Endothelial cell of umbilical vein (primary cell): ENCODE measurements around the gene RASL10B. TPM values are rescaled to one million over a fixed set of nuclear protein-coding genes. Genes with fewer than 3 reads are reported as not detected.

Experiments
- BruUV-seq: library from RNA; stranded (reverse); fragments of 400-500 nt; replicated peaks from 2 replicates; lab custom pipeline; 2021; lab: Mats Ljungman, UMichigan
- CTCF ChIA-PET: fragments of 300-600, 350-600 bp; sonication (Branson Sonifier 250); formaldehyde crosslinking; loops from one replicate; lab custom pipeline; 2021; ENCODE audit warnings: antibody characterized with exemption, inconsistent platforms; lab: Charles Lee
- POLR2A ChIA-PET: fragments of 300-600, 350-600 bp; sonication (Branson Sonifier 250); formaldehyde crosslinking; loops from one replicate; lab custom pipeline; 2021; ENCODE audit warnings: antibody characterized with exemption, inconsistent platforms; lab: Charles Lee
- DNase-seq: peaks from one replicate; pipeline ENCODE4 v3.0.0-alpha.2; 2011; ENCODE audit warnings: low read depth, low spot score
- FAIRE-seq: peaks from 2 replicates; lab custom pipeline; 2011; peaks lifted over from hg19 to GRCh38; lab: Jason Lieb, UNC
- H2AFZ ChIP-seq: 2 replicates; pipeline ENCODE4 v1.6.0; 2012; ENCODE audit warnings: low read depth, low read length, control low read depth, inconsistent platforms
- H3K27ac ChIP-seq: 2 replicates; pipeline ENCODE4 v1.5.1; 2011; ENCODE audit warnings: low read depth, mild to moderate bottlenecking, control low read depth, low read length, moderate library complexity; ENCODE audit not compliant: insufficient read depth
- H3K27me3 ChIP-seq, 2 experiments: 2 replicates each; pipeline versions ENCODE4 v1.6.0 to v1.6.1; 2011; ENCODE audit warnings: low read length in 2 of 2, mixed read lengths in 1 of 2; ENCODE audit not compliant: control insufficient read depth in 2 of 2, insufficient read depth in 2 of 2
- H3K36me3 ChIP-seq, 2 experiments: 2 replicates in 1 of 2; 3 replicates in 1 of 2; pipeline ENCODE4 v1.5.1; 2011; ENCODE audit warnings: low read length in 2 of 2, mild to moderate bottlenecking in 1 of 2, moderate library complexity in 1 of 2; ENCODE audit not compliant: control insufficient read depth in 2 of 2, insufficient read depth in 2 of 2; ENCODE audit errors: extremely low read depth in 1 of 2
- H3K4me1 ChIP-seq: 3 replicates; pipeline ENCODE4 v1.5.1; 2011; ENCODE audit warnings: mild to moderate bottlenecking, low read length; ENCODE audit not compliant: control insufficient read depth, insufficient read depth; ENCODE audit errors: extremely low read depth
- H3K4me2 ChIP-seq: 2 replicates; pipeline ENCODE4 v1.6.1; 2011; ENCODE audit warnings: low read length, control low read depth, mixed read lengths; ENCODE audit not compliant: insufficient read depth
- H3K4me3 ChIP-seq, 3 experiments: fragments of 200-600 bp in 1 of 3; sonication (generic), shearing (Covaris generic) in 1 of 3; replicated peaks in 1 of 3; 2 replicates each; pipeline ENCODE4 v1.5.1; 2011 to 2016; ENCODE audit warnings: control low read depth in 3 of 3, low read length in 3 of 3, mild to moderate bottlenecking in 2 of 3, inconsistent platforms in 1 of 3, low read depth in 1 of 3, moderate library complexity in 1 of 3; ENCODE audit not compliant: insufficient read depth in 1 of 3
- H3K79me2 ChIP-seq: 2 replicates; pipeline ENCODE4 v1.6.0; 2012; ENCODE audit warnings: low read length, inconsistent platforms; ENCODE audit not compliant: control insufficient read depth, insufficient read depth
- H3K9ac ChIP-seq: replicated peaks from 2 replicates; pipeline ENCODE3; 2011; ENCODE audit warnings: low read length, control low read depth; ENCODE audit not compliant: insufficient read depth; ENCODE audit errors: extremely low read depth
- H3K9me1 ChIP-seq: replicated peaks from 3 replicates; pipeline ENCODE4 v1.6.0; 2011; ENCODE audit warnings: mild to moderate bottlenecking, low read length; ENCODE audit not compliant: control insufficient read depth, insufficient read depth; ENCODE audit errors: extremely low read depth
- H3K9me3 ChIP-seq: replicated peaks from 2 replicates; pipeline ENCODE4 v1.5.1; 2012; ENCODE audit warnings: low read length, inconsistent platforms; ENCODE audit not compliant: control insufficient read depth, insufficient read depth
- H4K20me1 ChIP-seq: replicated peaks from 2 replicates; pipeline ENCODE3; 2011; ENCODE audit warnings: mild to moderate bottlenecking, low read length; ENCODE audit not compliant: control insufficient read depth, insufficient read depth; ENCODE audit errors: extremely low read depth
- CTCF ChIP-seq, 2 donors: IDR thresholded peaks; 1 replicate in 1 of 2; 2 replicates in 1 of 2; pipeline ENCODE4 v1.5.1; 2011; ENCODE audit warnings: low read length in 2 of 2, mild to moderate bottlenecking in 2 of 2, moderate library complexity in 2 of 2, control low read depth in 1 of 2, inconsistent platforms in 1 of 2, low read depth in 1 of 2; ENCODE audit not compliant: insufficient read depth in 1 of 2; ENCODE audit errors: extremely low read depth in 1 of 2
- EZH2 ChIP-seq: IDR thresholded peaks from 2 replicates; pipeline ENCODE4 v1.6.1; 2012; ENCODE audit warnings: borderline replicate concordance, low read depth, mild to moderate bottlenecking, moderate library complexity, low read length, inconsistent platforms; ENCODE audit not compliant: severe bottlenecking
- FOS ChIP-seq: IDR thresholded peaks from 2 replicates; pipeline ENCODE4 v1.6.1; 2011; ENCODE audit warnings: mild to moderate bottlenecking, low read length, moderate library complexity, borderline replicate concordance; ENCODE audit not compliant: insufficient read depth
- GATA2 ChIP-seq: IDR thresholded peaks from 2 replicates; pipeline ENCODE4 v1.7.0; 2011; ENCODE audit warnings: low read depth, mild to moderate bottlenecking, moderate library complexity, mixed read lengths, low read length; ENCODE audit not compliant: insufficient read length, insufficient read depth
- JUN ChIP-seq: IDR thresholded peaks from 2 replicates; pipeline ENCODE4 v1.6.1; 2011; ENCODE audit warnings: borderline replicate concordance, low read depth; ENCODE audit not compliant: insufficient read length, insufficient read depth
- MYC ChIP-seq: IDR thresholded peaks from one replicate; pipeline ENCODE4 v1.6.1; 2011; ENCODE audit warnings: mild to moderate bottlenecking, low read depth, low read length
- POLR2A ChIP-seq: IDR thresholded peaks from 2 replicates; pipeline ENCODE4 v1.6.1; 2012; ENCODE audit warnings: low read depth, mild to moderate bottlenecking, control low read depth, low read length
- POLR2AphosphoS5 ChIP-seq: IDR thresholded peaks from 2 replicates; pipeline ENCODE4 v1.6.1; 2012; ENCODE audit warnings: low read depth, mild to moderate bottlenecking, control low read depth, low read length, moderate library complexity; ENCODE audit not compliant: insufficient read depth
- dilution Hi-C: fragments of 300-500 bp; cut with MboI; formaldehyde crosslinking; loops from one replicate; pipeline ENCODE4 v1.15.0; 2019; ENCODE audit warnings: low sequenced_read_pairs; ENCODE audit not compliant: extremely low pct_ligation_motif_present
- intact Hi-C: fragments of 100-400 bp; cut with micrococcal nuclease; formaldehyde crosslinking; loops from one replicate; pipeline ENCODE4 v1.10.0; 2022
- polyA plus RNA-seq, 4 experiments: library from polyadenylated mRNA; depleted of rRNA in 3 of 4; stranded (reverse) in 3 of 4; unstranded in 1 of 4; fragments of >200 nt; gene quantifications; 2 replicates each; pipeline versions ENCODE4 v1.2.1 to v1.2.3, GENCODE V29; 2011 to 2012; ENCODE audit warnings: missing spikeins in 1 of 4
- total RNA-seq: library from RNA; stranded (reverse); gene quantifications from 2 replicates; pipeline ENCODE4 v1.2.3, GENCODE V29; 2021

Gene RASL10B
- total and polyA plus RNA-seq, 2 donors (not counting 3 experiments of a cell fraction or from before 2014, with no cell fraction given): 0.19 to 0.71 TPM

DNA sequence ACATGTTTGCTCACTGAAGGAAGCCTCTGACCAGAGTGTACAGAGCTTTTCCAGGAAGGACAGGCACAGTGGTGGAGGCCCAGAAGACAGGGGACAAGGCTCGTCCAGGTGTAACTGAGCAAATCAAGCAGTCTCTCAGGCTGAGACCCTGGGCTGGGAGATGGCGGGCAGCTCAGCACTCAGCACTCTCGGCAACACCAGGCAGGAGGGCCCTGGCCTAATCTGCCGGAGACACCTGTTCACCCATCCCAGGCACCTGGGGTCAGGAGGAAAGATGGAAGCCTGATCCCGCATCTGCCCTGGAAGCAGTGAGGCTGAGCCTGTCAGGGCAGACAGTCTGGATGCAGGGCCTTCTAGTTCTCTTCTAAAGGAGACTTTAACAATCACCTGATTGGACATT is 4.8 kb downstream of the RASL10B start:
- Histone ChIP-seq H4K20me1 (no peaks in the 10 kb centered on the region), H3K27ac (no peak overlapping the region), H3K4me2 (no peak overlapping the region), H3K36me3 (no peaks in the 10 kb centered on the region), H3K9me1 (no peaks in the 10 kb centered on the region), H3K27me3 (peaks cover 29 to 32% of the 10 kb centered on the region in 2 experiments), H3K9ac (no peak overlapping the region), H3K4me1 (peaks cover 2% of the 10 kb centered on the region), H3K79me2 (no peaks in the 10 kb centered on the region), H2AFZ (no peak overlapping the region), H3K9me3 (no peaks in the 10 kb centered on the region), H3K4me3 (no peak overlapping the region)
- ChIA-PET CTCF (interaction anchor here (1.4 to 1.6 kb wide), 3 partner anchors 11 to 14 kb away, joined by 4 to 6 read pairs (median 4); no protein-coding TSS in a partner anchor), POLR2A (no interaction called here)
- DNase-seq (no peak), FAIRE-seq (no peak)
- intact Hi-C loops (no loop called here), dilution Hi-C loops (loop anchor here (25.0 kb wide), 1 partner anchor 124 kb away; no protein-coding TSS in a partner anchor)
- no TSS peak for BruUV-seq
- TF ChIP-seq POLR2AphosphoS5: no peak
- no peak for TF ChIP-seq CTCF (IDR thresholded peaks at IDR 0.05; ENCODE audit: extremely low read depth in 1 of 2, insufficient read depth in 1 of 2, low read depth in 1 of 2, low read length in 2 of 2)
- no peak for TF ChIP-seq MYC
- TF ChIP-seq FOS: no peak
- TF ChIP-seq GATA2: no peak
- no peak for TF ChIP-seq JUN
- no peak for TF ChIP-seq POLR2A
- TF ChIP-seq EZH2: no peak
